22Rv1 (cell line): ENCODE data around the gene GFY.

Source experiments
- H3K27ac ChIP-seq: fragments of 450-650 bp; 2 replicates; pipeline ENCODE4 v1.5.1; 2017
- ZFX ChIP-seq: fragments of 450-650 bp; IDR thresholded peaks from 2 replicates; pipeline ENCODE4 v1.6.1; 2017; ENCODE audit warnings: antibody characterized with exemption, borderline replicate concordance
- TF ChIP-seq, protein P1 (sequence below): fragments of 450-650 bp; IDR thresholded peaks from 2 replicates; pipeline ENCODE4 v1.5.1; 2017; ENCODE audit warnings: mild to moderate bottlenecking

The GFY gene

DNA sequence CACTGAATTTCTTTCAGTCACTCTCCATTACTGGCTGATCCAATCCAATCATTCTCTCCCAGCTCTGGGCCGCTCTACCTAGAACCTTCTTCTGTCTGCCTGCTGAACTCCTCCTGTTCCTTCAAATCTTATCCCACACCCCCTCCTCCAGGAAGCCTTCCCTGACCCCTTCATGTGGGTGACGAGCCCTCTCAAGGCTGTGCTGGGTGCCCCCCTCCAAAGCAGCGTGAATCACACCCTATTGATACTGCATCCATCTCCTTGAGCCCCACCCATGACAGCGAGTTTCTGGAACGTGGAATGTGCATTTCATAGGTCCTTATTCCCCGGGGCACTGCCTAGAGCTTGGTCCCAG, 23.2 kb downstream of the GFY start:
- no peak for TF ChIP-seq ZFX
- TF ChIP-seq, protein P1, sequence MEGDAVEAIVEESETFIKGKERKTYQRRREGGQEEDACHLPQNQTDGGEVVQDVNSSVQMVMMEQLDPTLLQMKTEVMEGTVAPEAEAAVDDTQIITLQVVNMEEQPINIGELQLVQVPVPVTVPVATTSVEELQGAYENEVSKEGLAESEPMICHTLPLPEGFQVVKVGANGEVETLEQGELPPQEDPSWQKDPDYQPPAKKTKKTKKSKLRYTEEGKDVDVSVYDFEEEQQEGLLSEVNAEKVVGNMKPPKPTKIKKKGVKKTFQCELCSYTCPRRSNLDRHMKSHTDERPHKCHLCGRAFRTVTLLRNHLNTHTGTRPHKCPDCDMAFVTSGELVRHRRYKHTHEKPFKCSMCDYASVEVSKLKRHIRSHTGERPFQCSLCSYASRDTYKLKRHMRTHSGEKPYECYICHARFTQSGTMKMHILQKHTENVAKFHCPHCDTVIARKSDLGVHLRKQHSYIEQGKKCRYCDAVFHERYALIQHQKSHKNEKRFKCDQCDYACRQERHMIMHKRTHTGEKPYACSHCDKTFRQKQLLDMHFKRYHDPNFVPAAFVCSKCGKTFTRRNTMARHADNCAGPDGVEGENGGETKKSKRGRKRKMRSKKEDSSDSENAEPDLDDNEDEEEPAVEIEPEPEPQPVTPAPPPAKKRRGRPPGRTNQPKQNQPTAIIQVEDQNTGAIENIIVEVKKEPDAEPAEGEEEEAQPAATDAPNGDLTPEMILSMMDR, result no peak
- no peak overlapping the region for H3K27ac ChIP-seq

GRCh38 chr19:49450405-49450804, 25.2 kb downstream of the GFY start:
- peak overlapping the region; percentile 91 for H3K27ac ChIP-seq

GRCh38 chr19:49451430-49452181, 26.4 kb downstream of the GFY start, which contains the start of gene PIH1D1:
Gene PIH1D1, minus strand, starts transcription at chr19:49451814. Its CDS starts 240 bp downstream, at chr19:49451574.
- TF ChIP-seq, protein P1, result no peak
- TF ChIP-seq ZFX, result no peak
- H3K27ac ChIP-seq, result peak within 1 kb of the TSS; percentile 91

More at GRCh38 chr19:49450405-49450804, 25.2 kb downstream of the GFY start:
- no peak for TF ChIP-seq ZFX
- TF ChIP-seq, protein P1, result no peak

- TF ChIP-seq, protein P1, result no peak
- peak within 1 kb of the TSS; percentile 91 for H3K27ac ChIP-seq
These were observed 28.0 kb downstream of the GFY start, which contains the start of gene ALDH16A1 for GRCh38 chr19:49453013-49453756. Gene ALDH16A1, plus strand, starts transcription at chr19:49453225. Its CDS starts 107 bp downstream, at chr19:49453332.

DNA sequence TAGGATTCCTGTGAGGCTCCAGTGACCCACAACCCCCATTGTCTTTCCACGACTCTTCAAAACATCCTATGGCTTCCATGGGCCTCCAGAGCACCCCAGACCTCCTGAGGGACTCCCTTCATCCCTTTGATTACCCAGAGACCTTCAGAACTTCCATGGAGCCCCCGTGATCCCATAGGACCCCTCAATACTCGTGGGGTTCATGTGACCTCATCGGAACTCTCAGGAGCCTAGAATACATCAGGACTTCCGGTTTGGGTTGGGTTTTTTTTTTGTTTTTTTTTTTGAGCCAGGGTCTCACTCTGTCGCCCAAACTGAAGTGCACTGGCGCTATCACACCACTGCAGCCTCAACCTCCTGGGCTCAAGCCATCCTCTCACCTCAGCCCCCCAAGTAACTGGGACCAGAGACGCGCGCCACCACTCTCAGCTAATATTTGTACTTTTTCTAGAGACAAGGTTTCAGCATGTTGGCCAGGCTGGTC, 28.6 kb downstream of the GFY start:
- no peak for TF ChIP-seq ZFX
- TF ChIP-seq, protein P1, result no peak
- peak overlapping the region; percentile 91 for H3K27ac ChIP-seq

GRCh38 chr19:49455773-49456172, 30.6 kb downstream of the GFY start:
- TF ChIP-seq ZFX, result no peak
- TF ChIP-seq, protein P1, result no peak
- H3K27ac ChIP-seq, result no peak overlapping the region

DNA sequence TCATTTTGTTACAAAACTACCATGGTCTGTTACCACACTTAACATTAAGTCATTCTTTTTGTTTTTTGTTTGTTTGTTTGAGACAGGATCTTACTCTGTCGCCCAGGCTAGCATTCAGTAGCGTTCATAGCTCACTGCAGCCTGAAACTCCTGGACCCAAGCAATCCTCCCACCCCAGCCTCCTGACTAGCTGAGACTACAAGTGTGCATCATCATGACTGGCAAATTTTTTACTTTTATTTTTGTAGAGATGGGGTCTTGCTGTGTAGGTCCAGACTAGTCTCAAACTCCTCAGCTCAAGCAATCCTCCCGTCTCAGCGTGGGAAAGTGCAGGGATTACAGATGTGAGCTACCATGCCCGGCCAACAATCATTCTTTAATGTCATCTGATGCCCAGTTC, 31.1 kb downstream of the GFY start:
- no peak overlapping the region for H3K27ac ChIP-seq
- TF ChIP-seq, protein P1, result no peak
- TF ChIP-seq ZFX, result no peak
